Activated naive CD4-positive, alpha-beta T cell treated with Interleukin-2 at 50 U/mL for 16 hours (primary cell): ENCODE results near the gene GGCX.
A peak's percentile ranks its signal among the peaks of the same experiment; 100 is the strongest.
"Not testable (repeated sequence)": the region's sequence is repeated elsewhere in the genome, so short reads cannot be mapped to it uniquely, and the experiment has no call there.

Experiments
- DNase-seq: peaks from one replicate; pipeline ENCODE4 v3.0.0-alpha.2; 2020

Gene GGCX

DNA sequence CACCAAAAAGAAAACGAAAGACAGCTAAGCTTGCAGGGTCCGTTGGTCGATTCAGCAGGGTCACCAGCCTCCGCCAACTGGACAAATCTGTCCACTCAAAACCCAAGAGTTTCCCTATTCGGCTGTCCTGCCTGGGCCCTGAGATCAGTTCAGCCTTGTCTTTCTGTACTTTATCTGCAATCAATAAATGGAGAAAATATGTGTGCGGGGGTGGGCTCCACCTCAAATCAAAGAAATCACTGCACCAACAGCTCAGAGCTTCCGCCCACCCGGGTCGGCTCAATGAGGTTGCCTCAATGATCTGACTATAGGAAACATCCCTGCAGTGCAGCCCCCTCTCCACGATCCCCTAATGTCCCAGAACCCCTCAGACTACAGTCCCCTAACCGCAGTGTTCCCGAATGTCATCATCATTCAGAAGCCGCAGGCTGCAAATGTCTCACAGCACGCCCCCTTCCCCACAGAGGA, 447 bp downstream of the GGCX start:
- DNase-seq: no peak

DNA sequence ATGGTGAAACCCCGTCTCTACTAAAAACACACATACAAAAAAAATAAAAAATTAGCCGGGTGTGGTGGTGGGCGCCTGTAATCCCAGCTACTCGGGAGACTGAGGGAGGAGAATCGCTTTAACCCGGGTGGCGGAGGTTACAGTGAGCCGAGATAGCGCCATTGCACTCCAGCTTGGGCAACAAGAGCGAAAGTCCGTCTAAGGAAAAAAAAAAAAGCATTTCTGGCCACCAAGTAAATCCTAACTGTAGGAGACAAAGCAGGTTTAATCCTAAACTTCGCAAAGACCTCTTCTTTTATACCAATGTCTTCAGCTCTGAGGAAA, 928 bp downstream of the GGCX start:
- DNase-seq: not testable (repeated sequence)

DNA sequence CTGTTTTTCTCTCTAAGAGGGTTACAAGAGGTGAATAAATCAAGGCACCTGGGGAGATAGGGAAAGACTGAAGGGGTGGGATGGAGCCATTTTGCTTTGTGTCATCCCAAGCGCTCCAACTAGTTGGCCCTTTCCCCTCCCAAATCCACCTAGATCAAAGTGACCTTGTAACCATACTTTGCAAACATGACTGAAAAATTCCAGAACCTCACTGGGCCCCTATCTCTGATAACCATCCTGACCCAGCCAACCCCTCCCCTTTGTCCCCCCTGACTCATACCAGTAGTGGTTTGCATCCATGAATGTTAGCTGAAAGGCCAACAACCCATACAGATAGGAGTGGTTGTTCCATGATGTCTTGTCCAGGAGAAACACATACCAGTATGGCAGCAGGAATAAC, 3.1 kb downstream of the GGCX start:
- no peak for DNase-seq

DNA sequence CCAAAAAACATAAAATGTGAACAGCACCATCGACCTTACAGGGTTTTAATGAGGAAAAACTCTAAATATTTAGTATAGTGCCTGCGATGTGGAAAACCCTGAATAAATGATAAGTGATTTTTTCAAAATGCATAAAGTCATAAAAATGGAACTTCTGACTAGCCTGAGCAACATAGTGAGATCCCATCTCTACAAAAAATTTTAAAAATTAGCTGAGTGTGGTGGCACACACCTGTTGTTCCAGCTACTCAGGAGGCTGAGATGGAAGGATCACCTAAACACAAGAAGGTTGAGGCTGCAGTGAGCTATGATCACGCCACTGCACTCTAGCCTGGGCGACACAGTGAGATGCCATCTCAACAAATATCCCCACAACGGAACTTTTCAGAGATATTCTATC, 4.2 kb downstream of the GGCX start:
- no peak for DNase-seq

DNA sequence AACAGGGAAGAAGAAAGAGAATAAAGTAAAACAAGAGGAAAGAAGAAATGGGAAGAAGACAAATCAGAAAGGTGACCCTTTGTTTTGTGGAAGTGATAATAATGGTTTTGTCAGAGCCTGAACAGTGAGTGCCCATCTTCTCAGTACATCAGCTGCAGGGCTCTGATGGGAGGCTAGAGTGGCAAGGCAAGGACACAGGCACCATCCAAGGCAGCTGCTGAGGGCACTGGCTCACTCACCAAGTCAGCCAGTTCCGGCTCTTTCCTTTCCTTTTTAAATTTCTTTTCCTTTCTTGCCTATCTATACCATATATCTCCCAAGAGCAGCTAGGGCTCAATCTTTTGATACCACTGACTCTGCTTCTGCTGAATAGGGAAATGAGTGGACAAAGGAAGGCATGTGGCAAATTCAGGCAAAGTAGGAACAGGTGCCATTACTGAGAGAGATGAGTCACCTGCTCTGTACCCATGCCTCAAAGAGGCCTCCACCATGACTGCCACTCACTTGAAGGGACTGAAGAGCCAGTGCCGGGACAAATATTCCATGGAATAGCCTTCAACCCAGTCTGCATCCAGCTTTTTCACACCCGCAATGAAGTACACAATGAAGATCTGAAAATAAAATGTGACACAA, 6.2 kb downstream of the GGCX start:
- no peak for DNase-seq

DNA sequence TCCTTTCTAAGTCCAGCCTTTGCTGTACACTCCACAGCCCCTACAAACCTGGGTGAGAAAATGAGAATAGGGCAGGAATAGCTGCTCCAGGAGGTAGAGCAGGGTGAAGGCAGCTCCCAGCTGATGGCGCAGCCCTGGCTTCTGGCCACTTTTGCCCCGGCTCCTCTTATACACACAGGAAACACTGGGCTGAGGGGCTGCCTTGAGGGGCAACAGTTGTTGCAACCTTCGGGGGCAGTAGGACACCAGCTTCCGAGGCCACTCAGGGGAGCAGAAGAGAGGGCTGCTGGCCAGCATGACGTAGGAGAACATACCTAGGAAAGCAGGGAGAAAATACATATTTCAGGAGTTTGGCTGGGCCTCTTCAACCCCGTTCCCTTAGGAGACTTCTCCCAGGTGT, 8.1 kb downstream of the GGCX start:
- no peak for DNase-seq

DNA sequence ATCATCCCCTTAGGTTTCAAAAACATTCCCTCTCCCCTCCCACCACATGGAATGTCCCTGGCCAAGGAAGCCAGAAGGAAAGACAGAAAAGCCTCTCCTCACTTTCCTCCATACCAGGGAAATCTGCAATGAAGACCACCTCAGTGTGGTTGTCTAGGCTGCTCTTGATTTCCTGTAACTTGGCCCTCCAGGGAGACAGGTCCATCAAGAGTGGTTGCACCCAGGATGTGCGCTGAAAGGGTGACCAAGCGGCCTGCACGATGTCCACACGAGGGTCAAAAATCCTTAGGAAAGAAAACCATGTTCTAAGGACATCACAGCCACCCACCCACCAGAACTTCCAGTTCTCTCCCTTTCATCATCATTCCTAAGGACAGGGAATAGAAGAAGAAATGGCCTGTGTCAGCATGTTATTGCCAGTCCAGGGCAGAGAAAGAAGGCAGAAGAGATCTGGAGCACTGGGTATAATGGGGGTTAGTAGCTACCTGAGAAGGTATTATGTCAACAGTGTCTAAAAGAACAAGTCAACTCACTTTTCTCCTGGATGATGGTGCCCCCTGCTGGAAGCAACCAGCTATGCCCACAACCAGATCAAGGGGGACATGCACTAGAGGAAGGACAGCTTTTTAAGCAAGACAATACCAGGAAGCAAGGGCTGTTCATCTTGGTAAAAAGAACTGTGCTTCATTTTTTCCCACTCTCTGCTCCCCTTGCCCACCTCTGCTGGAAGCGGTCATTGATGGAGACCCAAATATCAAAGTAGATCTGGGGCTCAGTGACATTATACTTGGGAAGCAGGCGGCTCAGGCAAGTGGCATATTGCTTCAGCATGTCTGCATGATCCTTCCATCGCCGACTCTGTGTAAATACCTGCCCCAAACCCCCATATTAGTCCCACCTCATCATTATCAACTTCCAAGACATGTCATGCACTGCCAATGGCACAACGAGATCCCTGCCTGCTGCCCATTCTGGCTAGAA, 9.3 kb downstream of the GGCX start:
- DNase-seq: peak; percentile 87

DNA sequence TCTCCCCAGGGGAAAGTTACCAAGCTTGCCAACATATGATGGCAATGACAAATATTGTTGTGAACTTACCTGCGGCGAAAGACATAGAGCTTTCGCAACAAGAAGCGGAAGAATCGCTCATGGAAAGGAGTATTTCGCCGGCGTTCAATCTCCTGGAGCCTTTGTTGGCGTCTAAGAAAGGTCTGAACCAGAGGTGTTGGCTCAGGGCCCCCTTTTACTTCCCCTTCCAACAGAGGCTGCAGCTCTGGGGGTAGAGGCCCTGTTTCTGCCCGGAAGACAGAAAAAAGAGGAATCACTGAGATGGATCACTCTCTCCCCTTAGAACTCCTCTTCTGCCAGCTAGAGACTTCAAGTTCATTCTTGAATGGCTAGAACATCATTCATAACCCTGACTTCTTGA, 10.8 kb downstream of the GGCX start:
- no peak for DNase-seq

DNA sequence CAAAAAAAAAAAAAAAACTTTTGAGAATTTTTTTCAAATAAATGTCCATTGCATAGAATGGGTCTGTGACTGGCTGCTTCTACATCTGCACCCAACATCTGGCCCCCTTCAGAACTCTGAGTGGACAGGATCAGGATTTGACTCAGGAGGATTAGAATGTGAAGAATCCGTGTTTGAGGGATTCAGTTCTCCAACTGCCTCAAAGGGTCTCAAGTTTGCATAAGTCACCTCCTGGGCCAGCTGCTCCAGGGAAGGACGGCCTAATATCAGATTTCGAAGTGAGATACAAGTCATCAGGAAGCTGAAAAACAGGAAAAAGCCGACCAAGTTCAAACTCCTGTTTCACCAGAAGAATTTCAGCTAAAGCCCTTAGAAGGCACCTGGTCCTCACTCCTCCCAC, 11.5 kb downstream of the GGCX start:
- no peak for DNase-seq

DNA sequence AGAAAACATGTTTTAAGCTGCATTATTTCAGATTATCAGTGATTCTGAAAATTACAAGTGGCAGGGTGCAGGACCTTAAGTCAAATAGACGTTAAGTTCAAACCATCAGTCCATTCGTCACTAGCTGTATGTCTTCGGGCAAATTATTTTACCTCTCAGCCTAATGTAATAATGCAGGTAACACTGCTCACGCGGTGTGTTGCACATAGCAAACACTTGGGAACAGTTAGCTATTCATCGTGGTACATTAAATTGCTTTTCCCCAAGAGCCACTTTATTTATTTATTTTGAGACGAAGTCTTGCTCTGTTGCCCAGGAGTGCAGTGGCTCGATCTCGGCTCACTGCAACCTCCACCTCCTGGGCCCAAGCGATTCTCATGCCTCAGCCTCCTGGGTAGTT, 12.2 kb downstream of the GGCX start:
- no peak for DNase-seq

DNA sequence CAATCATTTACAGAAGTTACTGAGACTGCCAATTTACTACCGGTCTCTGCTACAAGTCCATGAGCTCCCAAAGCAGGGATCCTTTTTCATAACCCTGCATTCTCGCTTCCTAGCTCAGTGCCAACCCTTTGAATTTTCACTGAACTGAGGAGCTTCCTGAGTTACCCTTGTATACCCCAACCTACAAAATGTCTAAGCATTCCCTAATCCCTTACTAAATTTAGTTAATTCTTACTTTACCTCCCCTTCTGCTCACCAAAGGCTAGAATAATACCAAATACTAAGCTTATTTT, 12.7 kb downstream of the GGCX start:
- DNase-seq: no peak

DNA sequence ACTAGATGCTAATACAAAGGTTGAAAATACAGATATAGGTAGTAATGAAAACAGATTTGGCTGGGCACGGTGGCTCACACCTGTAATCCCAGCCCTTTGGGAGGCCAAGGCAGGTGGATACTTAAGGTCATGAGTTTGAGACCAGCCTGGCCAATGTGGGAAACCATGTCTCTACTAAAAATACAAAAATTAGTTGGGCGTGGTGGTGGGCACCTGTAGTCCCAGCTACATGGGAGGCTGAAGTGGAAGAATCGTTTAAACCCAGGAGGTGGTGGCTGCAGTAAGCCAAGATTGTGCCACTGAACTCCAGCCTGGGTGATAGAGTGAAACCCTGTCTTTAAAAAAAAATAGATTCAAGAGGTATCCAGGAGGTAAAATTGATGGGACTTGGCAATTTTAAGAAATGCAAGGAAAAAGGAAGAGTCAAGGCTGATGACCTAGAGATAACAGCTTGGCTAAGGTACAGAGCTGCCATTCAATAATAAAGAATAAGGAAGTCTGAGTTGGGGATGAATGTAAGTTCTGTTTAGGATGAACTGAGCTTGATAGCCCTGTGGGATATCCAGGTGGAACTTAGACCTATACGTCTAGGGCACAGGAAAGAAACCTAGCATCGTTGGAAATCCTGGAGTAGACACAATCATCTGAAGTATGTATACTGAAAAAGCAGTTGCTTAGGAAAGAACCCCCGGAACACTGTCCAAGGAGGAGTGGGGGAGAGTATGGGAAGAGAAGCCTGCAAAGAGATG, 13.3 kb downstream of the GGCX start:
- DNase-seq: no peak

DNA sequence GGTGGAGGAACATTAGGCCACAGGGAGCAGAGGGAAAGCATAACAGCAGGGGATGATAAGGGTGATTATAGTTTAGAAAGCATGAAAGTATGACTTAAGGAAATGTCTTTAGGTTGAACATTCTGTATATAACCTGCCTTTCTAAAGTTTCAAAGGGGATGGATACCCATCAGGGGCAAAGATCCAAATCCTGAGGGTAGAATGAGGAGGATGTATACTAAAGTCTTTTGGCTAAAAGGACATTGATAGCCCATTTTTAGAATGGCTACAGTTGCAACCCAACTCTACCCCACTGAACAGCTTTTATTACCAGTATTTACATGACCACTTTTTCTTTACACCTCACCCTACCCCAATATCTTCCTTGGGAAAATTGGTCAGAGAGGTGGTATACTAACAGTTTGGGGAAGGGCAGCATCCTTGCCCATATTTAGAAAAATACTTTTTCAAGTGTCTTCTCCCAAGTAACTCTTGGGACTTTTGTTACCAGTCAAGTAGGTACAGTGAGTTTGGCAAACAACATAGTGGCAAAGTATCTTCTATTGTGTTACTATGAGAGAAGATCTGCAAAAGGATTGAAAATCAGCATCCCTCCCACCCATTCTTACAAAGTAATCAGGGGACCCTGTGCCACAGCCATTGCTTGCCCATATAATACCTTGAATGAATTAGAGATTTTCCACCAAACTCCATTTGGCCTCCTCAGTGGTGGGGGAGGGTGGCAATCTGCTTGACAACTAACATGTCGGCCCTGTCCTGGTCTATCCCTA, 14.0 kb downstream of the GGCX start:
- no peak for DNase-seq

DNA sequence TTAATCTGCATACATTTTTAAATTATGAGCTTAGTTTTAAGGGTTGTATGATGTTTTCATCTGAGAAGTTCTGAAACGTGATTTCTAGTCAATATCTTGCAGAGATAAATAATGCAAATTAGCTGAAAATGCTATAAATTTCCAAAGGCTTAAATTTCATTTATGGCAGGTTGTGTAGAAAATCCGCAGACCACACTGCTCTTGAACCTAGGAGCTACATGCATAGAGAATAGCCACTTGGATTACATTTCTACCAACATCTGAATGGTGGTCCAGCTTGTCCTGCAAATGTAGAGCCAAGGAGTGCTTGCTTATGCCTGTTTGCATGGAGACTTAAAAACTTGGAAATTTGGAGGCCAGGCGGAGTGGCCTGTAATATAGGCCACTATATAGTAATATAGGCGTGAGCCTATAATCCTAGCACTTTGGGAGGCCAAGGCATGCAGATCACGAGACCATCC, 15.5 kb downstream of the GGCX start:
- no peak for DNase-seq

DNA sequence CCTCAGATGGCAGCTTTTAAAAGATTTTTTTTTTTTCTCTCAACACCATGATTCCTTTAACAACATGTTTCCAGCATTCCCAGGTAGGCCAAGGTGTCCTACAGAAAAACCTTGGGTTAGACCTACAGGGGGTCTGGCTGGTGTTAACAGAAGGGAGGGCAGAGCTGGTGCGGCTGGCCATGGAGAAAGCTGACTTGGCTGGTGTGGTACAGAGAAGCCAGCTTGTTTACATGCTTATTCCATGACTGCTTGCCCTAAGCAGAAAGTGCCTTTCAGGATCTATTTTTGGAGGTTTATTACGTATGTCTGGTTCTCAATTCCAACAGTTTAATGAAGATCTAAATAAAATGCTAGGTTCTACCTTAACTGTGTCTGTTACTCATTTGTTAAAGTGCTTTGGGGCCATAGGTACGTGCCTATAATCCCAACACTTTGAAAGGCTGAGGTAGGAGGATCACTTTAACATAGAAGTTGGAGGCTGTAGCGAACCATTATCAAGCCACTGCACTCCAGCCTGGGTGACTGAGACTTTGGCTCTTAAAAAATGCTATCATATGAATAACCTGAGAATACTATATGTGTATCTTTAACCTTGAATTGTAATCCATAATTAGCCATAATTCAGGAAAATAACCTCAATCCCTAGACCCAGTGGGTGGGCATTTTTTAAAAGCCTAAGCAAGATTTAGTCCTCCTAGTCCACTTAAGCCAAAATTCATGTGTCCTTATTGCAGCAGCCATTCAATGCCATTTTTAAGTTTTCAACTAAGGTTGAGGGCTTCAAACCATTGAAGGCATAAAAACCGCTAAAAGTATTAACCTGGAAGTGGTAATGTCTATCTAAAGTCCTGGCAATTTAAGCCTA, 16.1 kb downstream of the GGCX start:
- not testable (repeated sequence) for DNase-seq

DNA sequence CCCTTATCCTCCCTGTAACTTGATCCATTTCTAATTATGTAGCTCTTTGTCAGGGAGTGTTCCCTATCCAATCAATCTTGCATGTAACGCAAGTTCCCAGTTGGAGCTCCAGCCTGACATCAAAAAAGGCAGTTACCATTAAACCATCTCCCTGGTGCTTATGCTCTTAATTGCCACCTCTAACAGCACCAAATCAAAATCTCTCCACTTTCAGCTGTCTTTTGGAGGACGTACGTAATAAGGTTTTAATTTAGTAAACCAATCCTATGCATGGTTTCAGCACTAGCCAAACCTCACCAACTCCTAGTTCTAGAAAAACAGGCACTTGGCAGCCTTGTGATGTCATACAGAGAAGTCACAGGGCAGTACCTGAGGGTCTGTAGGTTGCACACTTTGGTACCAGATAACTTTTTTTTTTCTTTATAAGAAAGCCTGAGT, 17.0 kb downstream of the GGCX start:
- not testable (repeated sequence) for DNase-seq

DNA sequence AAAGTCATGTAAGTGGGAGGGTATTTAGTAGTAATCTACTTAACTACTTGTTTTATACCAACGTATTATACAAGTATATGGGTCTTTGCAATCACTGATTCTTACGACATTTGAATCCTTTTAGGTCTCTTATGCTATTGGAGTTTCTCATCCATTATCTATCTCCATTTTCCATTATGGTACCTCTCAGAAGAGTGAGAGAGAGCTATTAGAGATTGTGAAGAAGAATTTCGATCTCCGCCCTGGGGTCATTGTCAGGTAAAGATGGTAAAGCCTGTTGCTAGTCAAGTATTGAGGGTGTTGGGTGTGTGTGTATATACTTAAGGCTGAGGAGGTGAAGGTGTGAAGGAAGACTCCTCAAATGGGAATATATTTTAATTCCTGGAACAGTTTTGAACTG, 18.5 kb downstream of the GGCX start:
- DNase-seq: no peak

DNA sequence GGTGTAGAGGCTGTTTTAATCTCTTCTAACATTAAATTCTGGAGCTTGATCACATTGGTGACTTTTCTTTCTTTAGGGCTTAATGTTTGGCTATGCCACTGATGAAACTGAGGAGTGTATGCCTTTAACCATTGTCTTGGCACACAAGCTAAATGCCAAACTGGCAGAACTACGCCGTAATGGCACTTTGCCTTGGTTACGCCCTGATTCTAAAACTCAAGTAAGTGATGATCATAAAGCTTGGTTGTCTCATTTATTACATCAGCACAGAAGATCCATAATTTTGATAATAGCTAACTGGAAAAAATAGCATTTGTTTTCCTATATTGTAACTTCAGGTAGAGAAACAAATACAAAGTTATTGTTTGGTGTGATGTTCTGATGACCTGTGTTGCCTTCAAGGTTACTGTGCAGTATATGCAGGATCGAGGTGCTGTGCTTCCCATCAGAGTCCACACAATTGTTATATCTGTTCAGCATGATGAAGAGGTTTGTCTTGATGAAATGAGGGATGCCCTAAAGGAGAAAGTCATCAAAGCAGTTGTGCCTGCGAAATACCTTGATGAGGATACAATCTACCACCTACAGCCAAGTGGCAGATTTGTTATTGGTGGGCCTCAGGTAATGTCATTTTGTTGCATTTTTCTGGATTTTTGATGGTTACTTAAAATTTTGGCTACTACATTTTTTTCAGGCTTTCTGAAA, 19.4 kb downstream of the GGCX start:
- DNase-seq: no peak

DNA sequence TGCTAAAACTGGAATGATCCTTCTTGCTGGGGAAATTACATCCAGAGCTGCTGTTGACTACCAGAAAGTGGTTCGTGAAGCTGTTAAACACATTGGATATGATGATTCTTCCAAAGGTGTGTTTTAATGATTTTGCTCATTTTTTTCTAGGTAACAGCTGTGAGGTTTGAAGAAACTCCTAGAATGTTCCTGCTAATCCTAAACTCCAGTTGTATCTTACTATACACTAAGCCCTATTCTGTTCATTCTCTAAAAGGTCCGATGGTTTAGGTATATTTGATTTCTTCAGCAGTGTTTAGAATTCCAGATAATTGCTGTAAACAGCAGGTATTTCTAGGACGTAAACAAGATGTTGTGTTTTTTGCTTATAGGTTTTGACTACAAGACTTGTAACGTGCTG, 20.0 kb downstream of the GGCX start:
- no peak for DNase-seq

DNA sequence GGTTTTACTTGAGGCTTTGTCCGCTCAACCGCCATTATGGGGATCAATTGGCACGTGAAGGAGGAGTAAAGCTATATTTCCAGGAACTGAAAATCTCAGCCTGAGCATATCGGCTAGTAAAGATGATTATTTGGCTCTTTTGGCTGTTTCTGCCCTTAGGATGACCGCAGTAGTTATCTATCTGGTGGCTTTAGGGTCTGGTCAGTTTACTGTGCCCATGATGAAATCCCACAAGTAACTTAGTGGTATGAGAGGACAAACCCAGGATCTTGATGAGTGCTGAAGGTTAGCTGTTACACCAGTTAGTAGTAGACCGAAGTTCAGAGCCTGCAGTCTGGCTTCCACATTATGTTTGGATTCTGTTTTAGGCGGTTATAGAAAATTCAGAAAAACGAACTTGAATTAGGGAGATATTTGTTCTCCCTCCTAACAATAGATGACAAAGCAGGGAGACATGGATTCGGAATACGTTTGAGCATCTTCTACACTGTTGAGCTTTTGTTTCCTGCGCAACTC, 21.1 kb downstream of the GGCX start:
- DNase-seq: no peak
